ENCODE data around the gene USP24.
A peak's percentile ranks its signal among the peaks of the same experiment; 100 is the strongest.

USP24 gene

DNA sequence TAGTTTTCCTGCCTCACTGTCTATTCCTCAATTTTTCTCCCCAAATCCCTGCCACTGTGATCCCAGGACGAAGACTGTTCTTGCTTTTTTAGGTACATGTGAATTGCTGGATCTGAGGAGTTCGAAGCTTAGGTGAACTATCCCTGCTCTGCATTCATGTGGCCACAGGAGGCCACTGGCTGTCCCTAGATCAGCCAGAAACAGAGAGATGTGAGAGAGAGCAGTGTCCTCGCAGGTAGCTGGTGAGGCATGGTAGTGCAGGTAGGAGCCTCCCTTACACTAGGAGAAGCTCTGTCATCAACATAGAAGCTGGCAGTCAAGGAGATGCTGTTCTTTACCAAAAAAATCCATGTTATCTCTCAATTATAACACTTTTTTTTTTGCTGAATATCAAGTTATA lies 71.5 kb downstream of the USP24 start:
- ATAC-seq, result peak; percentile 55
- Mint-ChIP-seq H3K9me3 (no peaks in the 10 kb centered on the region), H3K27ac (no peak overlapping the region), H3K4me1 (no peaks in the 10 kb centered on the region), H3K4me3 (no peak overlapping the region), H3K36me3 (peaks cover 32% of the 10 kb centered on the region), H3K27me3 (no peaks in the 10 kb centered on the region)

DNA sequence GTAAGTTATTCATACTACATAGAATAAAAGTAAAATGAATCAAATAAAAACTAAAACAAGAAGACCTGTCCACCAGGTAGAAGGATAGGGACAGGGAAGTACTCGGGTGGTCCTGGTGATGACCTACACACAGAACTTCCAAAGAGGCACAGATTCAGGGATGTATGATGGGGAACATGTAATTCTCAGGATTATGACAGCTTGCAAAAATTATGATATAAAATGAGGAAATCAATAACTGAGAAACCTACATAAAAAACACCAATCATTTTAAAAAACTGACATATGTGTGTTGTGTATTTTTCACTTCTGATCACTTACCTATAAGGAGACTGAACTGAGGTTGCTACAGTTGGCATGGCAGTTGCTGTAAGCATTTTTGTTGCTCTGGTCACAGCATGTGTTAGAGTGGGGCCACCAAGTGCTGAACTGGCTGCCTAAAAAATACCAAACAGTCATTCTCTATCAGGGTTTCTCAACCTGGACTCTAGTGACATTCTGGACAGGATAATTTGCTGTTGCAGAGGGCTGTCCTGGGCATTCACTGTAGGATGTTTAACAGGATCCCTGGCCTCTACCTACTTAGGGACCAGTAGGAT lies 73.8 kb downstream of the USP24 start:
- Mint-ChIP-seq H3K9me3 (no peaks in the 10 kb centered on the region), H3K27me3 (no peaks in the 10 kb centered on the region), H3K4me3 (no peak overlapping the region), H3K27ac (peak overlapping the region; percentile 77), H3K4me1 (no peaks in the 10 kb centered on the region), H3K36me3 (peaks cover 22% of the 10 kb centered on the region)
- no peak for ATAC-seq

DNA sequence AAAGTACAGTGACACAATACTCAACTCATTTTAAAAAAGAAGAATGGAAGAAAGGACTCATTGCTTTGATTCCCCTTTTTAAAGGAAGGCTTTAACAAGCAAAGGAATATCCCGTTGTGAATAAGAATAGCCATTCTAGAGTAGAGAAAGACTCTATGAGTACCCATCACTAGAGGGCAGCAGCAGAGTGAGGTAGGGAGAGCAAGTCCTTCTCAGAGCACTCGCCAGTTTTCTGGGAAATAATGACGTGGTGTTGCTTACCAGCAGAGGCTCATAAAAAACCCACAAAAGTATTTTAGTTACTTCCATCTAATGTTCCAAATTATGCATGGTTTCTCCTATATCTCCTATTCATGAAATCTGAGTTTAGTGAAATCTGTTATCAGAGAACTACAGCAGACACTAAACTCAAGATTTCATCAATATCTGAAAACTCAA lies 74.6 kb downstream of the USP24 start:
- Mint-ChIP-seq H3K27me3 (no peaks in the 10 kb centered on the region), H3K4me3 (no peak overlapping the region), H3K9me3 (no peaks in the 10 kb centered on the region), H3K27ac (no peak overlapping the region), H3K36me3 (peaks cover 13% of the 10 kb centered on the region), H3K4me1 (no peaks in the 10 kb centered on the region)
- peak; percentile 83 for ATAC-seq

DNA sequence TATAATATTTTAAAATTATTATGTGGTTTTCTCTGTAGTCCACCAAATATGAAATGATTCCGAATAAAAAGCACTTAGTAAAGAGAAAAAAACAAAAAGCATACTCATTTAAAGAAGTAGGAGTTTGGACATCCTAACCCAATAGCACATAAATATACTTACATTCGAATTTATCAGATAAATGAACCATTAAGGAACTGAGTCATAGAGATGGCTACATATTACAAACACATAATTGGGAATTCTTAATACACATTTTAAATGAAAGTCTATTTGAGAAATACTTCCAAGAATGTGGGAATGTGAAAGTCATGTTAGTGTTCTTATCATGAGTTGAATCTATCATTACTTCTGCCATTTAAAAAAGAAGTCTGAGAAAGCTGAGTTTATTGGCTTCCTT lies 75.0 kb downstream of the USP24 start:
- H3K4me3 Mint-ChIP-seq, result no peak overlapping the region
- no peaks in the 10 kb centered on the region for H3K9me3 Mint-ChIP-seq
- no peaks in the 10 kb centered on the region for H3K27me3 Mint-ChIP-seq
- no peak for ATAC-seq
- H3K27ac Mint-ChIP-seq, result no peak overlapping the region
- no peaks in the 10 kb centered on the region for H3K4me1 Mint-ChIP-seq
- peaks cover 11% of the 10 kb centered on the region for H3K36me3 Mint-ChIP-seq

DNA sequence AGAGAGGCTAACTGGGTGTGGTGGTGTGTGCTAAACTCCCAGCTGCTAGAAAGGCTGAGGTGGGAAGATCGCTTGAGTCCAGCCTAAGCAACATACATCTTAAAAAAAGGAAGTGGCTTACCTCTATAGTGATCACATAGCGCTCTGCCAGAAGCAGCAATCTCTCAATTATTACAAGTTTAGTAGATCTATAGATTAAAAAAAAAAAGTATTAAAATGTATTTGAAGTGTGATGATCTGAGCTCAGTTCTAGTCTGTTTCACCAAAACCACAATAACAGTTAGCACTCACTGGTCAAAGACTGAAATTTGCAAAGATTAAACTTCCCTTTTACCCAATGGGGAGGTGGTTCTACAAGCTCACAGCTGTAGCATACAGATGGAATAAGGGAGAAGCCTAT lies 76.3 kb downstream of the USP24 start:
- no peak for ATAC-seq
- Mint-ChIP-seq H3K4me3 (no peak overlapping the region), H3K27me3 (no peaks in the 10 kb centered on the region), H3K4me1 (no peaks in the 10 kb centered on the region), H3K27ac (no peak overlapping the region), H3K9me3 (no peaks in the 10 kb centered on the region), H3K36me3 (peaks cover 20% of the 10 kb centered on the region)

DNA sequence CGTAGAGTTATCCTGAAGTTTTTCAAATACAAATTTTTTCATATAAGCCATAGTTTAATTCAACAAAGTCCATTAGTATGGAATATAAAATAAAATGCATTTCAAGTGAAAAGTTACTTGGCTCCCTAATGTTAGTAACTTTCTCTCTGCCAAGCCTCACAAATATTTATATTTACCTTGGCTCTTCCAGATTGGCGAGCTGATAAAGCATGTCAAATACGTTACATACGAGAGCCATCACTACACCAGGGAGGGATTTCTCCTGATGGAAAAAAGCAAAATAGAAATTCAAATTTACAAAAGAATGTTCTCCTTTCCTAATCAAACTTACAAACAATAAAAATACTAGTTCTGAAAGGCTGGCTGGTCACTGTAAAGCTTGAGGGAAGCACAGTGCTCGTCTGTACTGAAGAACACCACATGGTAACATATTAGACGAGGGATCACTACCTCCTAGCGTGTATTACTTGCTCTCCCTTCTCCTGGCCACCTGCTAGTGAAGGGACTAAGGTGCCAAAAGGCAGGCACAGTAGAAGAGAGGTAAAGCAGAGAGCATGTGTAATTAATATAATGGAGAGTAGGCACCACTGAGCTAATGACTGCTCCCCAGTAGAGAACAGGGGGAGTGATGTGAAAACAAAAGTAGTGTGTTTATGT lies 80.9 kb downstream of the USP24 start:
- Mint-ChIP-seq H3K4me3 (no peak overlapping the region), H3K27me3 (no peaks in the 10 kb centered on the region), H3K36me3 (peaks cover 33% of the 10 kb centered on the region), H3K4me1 (no peaks in the 10 kb centered on the region), H3K9me3 (no peaks in the 10 kb centered on the region), H3K27ac (no peak overlapping the region)
- ATAC-seq, result no peak

DNA sequence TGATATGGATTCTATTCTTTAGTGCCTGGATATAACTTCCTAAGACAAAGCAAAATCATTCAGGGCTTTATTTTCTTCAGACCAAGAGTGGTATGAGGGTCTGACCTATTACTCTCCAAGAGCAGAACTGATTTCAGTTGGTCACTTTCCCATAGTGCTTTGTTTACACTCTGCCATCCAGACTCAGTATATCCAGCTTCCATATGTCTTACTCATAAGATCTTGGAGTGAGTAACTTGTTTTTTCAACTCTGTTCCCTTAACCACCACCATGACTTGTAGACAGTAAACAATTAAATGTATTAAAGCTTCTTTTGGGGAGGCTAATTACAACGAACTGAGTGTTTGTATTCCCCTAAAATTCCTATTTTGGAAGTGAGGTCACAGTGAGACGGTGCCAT lies 83.4 kb downstream of the USP24 start:
- H3K9me3 Mint-ChIP-seq, result no peaks in the 10 kb centered on the region
- no peak for ATAC-seq
- H3K4me1 Mint-ChIP-seq, result peaks cover 13% of the 10 kb centered on the region
- H3K27ac Mint-ChIP-seq, result no peak overlapping the region
- H3K4me3 Mint-ChIP-seq, result no peak overlapping the region
- peaks cover 48% of the 10 kb centered on the region for H3K36me3 Mint-ChIP-seq
- no peaks in the 10 kb centered on the region for H3K27me3 Mint-ChIP-seq

DNA sequence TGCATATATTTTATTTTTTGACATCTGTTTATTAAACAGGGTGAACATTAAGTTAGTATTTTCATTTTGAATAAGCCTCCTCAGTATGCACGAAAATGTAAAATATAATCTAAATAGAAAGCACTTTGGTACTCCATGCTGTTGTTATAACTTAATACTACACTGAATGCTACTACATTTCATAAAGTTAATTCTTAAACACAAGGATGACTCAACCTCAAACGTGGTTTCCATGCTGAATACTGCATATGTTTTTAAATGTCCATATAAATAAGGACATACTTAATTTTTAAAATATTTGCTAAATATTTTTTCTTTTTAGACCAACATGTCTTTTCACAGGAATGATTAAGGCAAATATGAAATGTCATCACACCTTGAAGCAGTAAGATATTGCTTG lies 83.9 kb downstream of the USP24 start:
- Mint-ChIP-seq H3K36me3 (peaks cover 53% of the 10 kb centered on the region), H3K27me3 (no peaks in the 10 kb centered on the region), H3K4me3 (no peak overlapping the region), H3K9me3 (no peaks in the 10 kb centered on the region), H3K27ac (no peak overlapping the region), H3K4me1 (peaks cover 13% of the 10 kb centered on the region)
- ATAC-seq, result no peak

DNA sequence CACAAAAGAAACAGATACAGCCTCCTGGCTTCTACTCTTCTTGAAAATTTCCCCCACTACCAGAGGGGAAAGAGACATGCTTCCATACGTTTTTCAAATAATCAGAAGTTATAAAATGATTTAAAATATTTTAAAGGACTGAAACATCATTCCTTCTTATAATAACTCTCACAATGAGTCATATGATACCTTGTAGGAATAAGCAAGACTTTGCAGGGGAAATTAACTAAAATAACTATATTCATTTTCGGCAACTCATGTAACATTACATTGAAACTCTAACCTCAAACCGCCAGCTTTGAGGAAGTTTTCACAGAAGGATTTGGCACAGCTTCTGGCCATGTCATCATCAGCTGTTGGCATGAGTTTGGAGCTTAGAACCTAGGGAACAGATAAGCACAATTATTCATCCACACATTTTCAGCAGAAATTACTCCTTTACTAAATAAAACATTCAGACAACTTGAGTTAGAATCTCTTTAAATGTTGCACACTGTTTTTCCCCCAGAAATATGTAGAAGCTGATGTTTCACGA lies 85.9 kb downstream of the USP24 start:
- Mint-ChIP-seq H3K27ac (peak overlapping the region; percentile 39), H3K9me3 (no peaks in the 10 kb centered on the region), H3K4me1 (peaks cover 13% of the 10 kb centered on the region), H3K27me3 (no peaks in the 10 kb centered on the region), H3K4me3 (no peak overlapping the region), H3K36me3 (peaks cover 59% of the 10 kb centered on the region)
- ATAC-seq, result no peak

DNA sequence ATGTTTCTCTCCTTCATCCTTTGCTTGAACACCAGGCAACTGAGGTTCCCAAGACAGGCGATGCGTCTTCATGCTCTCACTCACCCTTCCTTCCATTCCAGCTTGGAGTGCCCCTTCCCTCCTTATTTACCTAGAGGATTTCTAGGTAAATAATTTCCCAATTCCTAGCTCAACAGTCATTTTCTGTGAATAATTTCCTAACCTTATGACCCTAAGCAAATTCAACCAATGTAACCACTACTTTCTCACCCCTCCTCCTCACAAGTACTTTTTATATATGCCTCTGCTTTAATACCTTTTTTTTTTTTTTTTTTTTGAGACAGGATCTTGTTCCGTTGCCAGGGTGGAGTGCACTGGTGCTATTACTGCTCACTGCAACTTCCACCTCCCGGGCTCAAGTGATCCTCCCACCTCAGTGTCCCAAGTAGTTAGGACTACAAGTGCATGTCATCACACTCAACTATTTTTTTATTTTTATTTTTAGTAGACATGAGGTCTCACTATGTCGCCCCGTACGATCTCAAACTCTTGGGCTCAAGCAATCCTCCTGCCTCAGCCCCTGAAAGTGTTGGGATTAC lies 86.7 kb downstream of the USP24 start:
- H3K4me1 Mint-ChIP-seq, result peaks cover 13% of the 10 kb centered on the region
- no peak for ATAC-seq
- peak overlapping the region; percentile 77 for H3K27ac Mint-ChIP-seq
- peaks cover 57% of the 10 kb centered on the region for H3K36me3 Mint-ChIP-seq
- no peaks in the 10 kb centered on the region for H3K27me3 Mint-ChIP-seq
- no peak overlapping the region for H3K4me3 Mint-ChIP-seq
- no peaks in the 10 kb centered on the region for H3K9me3 Mint-ChIP-seq

DNA sequence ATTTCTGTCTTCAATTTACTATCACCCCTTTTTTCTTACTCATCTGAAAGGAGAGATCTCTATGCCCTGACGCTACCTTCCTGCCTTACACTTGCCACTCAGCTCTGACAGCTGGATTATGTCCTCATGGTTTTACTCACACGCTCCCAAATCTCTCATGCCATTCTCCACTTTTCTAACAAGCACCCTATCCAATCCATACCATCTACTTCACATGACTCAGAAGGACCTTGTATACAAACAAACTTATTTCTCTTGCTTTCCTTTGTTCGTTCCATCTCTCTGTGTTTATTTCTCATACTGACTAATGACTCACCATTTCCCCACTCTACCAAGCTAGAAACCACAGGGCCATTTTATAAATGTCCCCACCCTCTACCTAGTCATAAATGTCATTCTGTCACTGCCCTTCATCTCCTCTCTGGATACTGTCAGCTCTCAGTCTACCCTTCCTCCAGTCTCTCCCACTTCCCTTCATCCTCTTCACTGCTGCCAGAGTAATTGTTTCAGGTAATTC lies 87.3 kb downstream of the USP24 start:
- Mint-ChIP-seq H3K36me3 (peaks cover 60% of the 10 kb centered on the region), H3K27ac (peak overlapping the region; percentile 77), H3K9me3 (no peaks in the 10 kb centered on the region), H3K4me1 (peaks cover 13% of the 10 kb centered on the region), H3K27me3 (no peaks in the 10 kb centered on the region), H3K4me3 (no peak overlapping the region)
- peak; percentile 82 for ATAC-seq

DNA sequence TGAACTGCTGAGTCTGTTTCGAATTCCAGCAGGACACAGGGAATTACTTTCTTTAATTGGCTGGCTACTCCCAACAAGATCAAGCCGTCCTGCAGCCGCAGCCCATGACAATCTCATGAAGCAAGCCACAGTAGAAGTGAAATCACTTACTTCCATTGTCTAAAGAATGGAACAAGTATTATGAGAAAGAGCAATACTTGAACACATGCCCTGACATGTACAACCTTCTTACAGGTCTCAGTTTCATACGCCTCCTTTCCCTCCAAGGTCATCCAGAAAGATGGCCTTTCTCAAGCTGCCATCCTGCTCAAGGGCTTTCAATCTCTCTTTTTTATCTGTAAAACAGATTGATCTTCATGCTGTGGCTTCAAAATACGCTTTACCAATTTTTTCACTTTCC lies 90.7 kb downstream of the USP24 start:
- no peaks in the 10 kb centered on the region for H3K9me3 Mint-ChIP-seq
- no peaks in the 10 kb centered on the region for H3K27me3 Mint-ChIP-seq
- peaks cover 73% of the 10 kb centered on the region for H3K36me3 Mint-ChIP-seq
- peak overlapping the region; percentile 18 for H3K27ac Mint-ChIP-seq
- no peak overlapping the region for H3K4me3 Mint-ChIP-seq
- peaks cover 13% of the 10 kb centered on the region for H3K4me1 Mint-ChIP-seq
- no peak for ATAC-seq

DNA sequence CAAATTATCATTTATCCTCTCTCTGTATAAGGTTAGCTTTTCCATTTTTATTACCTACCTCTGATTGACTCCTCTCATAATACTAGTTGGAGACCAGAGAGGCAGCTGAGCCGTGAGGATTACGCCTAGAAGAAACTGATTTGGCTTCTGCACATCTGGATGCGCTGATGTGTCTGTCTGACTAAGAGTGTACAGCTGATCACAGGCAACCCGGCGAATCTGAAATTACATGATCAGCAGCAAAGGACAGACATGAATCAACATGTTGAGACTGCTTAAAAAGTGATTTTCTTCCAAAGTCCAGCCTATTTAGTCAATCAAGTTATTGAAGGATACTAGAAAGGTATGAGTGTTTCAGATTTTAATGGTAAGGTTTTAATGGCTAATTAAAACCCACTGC lies 94.6 kb downstream of the USP24 start:
- no peak for ATAC-seq
- Mint-ChIP-seq H3K27me3 (no peaks in the 10 kb centered on the region), H3K4me1 (peaks cover 10% of the 10 kb centered on the region), H3K4me3 (no peak overlapping the region), H3K27ac (no peak overlapping the region), H3K9me3 (no peaks in the 10 kb centered on the region), H3K36me3 (peaks cover 81% of the 10 kb centered on the region)

DNA sequence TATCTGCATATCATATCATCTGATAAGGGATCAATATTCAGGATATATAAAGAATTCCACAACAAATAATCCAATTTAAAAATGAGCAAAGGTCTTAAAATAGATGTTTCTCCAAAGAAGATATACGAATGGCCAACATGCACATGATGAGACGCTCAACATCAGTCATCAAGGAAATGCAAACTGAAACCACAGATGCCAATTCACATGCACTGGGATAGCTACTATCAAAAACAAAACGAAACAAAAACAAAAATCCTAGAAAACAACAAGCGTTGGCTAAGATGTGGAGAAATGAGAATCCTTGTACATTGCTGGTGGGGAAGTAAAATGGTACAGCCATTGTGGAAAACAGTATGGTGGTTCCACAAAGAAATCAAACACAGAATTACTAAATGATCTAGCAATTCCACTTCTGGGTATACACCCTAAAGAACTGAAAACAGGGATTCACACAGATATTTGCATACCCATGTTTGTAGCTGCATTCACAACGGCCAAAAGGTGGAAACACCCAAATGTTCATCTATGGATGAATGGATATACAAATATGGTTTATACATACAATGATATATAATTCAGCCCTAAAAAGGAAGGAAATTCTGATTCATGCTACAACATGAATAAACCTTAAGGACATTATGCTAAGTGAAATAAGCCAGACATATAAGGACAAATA lies 96.4 kb downstream of the USP24 start:
- Mint-ChIP-seq H3K27ac (no peak overlapping the region), H3K36me3 (peaks cover 87% of the 10 kb centered on the region), H3K27me3 (no peaks in the 10 kb centered on the region), H3K9me3 (no peaks in the 10 kb centered on the region), H3K4me1 (peaks cover 10% of the 10 kb centered on the region), H3K4me3 (no peak overlapping the region)
- ATAC-seq, result no peak

DNA sequence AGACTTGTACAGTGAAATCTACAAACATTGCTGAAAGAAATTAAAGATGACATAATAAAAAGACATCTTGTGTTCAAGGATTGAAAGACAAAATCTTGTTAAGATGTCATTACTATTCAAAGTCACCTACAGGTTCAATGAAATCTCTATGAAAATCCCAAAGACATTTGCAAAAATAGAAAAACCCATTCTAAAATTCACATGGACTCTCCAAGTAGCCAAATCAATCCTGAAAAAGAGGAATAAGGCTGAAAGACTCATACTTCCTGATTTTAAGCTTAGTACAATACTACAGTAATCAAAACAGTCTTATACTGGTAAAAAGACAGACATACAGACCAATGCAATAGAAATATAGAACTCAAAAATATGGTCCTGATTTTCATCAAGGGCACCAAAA lies 97.2 kb downstream of the USP24 start:
- ATAC-seq, result no peak
- Mint-ChIP-seq H3K4me3 (no peak overlapping the region), H3K27ac (no peak overlapping the region), H3K36me3 (peaks cover 94% of the 10 kb centered on the region), H3K9me3 (no peaks in the 10 kb centered on the region), H3K27me3 (no peaks in the 10 kb centered on the region), H3K4me1 (peaks cover 10% of the 10 kb centered on the region)

Measured in stimulated activated memory B cell treated with anti-CD40 and anti-IgM and Interleukin-4, amounts not matched to agents 10 μg/mL and 1 μg/mL and 100 μg/mL, for 72 hours (primary cell).